ENCODE measurements around the gene FERMT2.

DNA sequence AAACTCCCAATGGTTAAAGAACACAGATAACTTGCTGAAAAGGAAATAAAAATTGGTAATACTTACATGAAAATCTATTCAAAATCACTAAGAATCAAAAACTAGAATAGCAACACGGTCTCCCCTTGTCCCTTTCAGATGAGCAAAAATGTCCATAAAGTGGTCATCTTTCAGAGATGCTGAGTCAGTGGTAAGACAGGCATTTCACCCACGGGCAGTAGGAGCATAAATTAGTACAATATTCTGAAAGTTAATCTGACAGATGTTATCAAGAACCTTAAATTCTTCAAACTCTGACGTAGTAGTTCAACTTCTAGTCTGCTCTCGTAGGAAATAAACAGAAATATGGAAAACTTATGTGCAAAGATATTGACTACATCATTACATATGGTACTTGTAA, 126.4 kb downstream of the FERMT2 start:
- TF ChIP-seq, protein P1, sequence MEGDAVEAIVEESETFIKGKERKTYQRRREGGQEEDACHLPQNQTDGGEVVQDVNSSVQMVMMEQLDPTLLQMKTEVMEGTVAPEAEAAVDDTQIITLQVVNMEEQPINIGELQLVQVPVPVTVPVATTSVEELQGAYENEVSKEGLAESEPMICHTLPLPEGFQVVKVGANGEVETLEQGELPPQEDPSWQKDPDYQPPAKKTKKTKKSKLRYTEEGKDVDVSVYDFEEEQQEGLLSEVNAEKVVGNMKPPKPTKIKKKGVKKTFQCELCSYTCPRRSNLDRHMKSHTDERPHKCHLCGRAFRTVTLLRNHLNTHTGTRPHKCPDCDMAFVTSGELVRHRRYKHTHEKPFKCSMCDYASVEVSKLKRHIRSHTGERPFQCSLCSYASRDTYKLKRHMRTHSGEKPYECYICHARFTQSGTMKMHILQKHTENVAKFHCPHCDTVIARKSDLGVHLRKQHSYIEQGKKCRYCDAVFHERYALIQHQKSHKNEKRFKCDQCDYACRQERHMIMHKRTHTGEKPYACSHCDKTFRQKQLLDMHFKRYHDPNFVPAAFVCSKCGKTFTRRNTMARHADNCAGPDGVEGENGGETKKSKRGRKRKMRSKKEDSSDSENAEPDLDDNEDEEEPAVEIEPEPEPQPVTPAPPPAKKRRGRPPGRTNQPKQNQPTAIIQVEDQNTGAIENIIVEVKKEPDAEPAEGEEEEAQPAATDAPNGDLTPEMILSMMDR (IDR thresholded peaks at IDR 0.05; ENCODE audit: low read depth, low read length, missing input control): no peak
- no peak for TF ChIP-seq SP1 (IDR thresholded peaks at IDR 0.05)
- TF ChIP-seq RAD21 (IDR thresholded peaks at IDR 0.05): no peak
- TF ChIP-seq NR2F2 (IDR thresholded peaks at IDR 0.05): no peak
- TF ChIP-seq, protein P2, sequence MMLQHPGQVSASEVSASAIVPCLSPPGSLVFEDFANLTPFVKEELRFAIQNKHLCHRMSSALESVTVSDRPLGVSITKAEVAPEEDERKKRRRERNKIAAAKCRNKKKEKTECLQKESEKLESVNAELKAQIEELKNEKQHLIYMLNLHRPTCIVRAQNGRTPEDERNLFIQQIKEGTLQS (IDR thresholded peaks at IDR 0.05): no peak
- TF ChIP-seq, protein P3, sequence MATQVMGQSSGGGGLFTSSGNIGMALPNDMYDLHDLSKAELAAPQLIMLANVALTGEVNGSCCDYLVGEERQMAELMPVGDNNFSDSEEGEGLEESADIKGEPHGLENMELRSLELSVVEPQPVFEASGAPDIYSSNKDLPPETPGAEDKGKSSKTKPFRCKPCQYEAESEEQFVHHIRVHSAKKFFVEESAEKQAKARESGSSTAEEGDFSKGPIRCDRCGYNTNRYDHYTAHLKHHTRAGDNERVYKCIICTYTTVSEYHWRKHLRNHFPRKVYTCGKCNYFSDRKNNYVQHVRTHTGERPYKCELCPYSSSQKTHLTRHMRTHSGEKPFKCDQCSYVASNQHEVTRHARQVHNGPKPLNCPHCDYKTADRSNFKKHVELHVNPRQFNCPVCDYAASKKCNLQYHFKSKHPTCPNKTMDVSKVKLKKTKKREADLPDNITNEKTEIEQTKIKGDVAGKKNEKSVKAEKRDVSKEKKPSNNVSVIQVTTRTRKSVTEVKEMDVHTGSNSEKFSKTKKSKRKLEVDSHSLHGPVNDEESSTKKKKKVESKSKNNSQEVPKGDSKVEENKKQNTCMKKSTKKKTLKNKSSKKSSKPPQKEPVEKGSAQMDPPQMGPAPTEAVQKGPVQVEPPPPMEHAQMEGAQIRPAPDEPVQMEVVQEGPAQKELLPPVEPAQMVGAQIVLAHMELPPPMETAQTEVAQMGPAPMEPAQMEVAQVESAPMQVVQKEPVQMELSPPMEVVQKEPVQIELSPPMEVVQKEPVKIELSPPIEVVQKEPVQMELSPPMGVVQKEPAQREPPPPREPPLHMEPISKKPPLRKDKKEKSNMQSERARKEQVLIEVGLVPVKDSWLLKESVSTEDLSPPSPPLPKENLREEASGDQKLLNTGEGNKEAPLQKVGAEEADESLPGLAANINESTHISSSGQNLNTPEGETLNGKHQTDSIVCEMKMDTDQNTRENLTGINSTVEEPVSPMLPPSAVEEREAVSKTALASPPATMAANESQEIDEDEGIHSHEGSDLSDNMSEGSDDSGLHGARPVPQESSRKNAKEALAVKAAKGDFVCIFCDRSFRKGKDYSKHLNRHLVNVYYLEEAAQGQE (IDR thresholded peaks at IDR 0.05): no peak
